K562 (cell line): Measurements from ENCODE around the gene PHPT1. TPM values are rescaled to one million over a fixed set of nuclear protein-coding genes. Genes with fewer than 3 reads are reported as not detected.

Experiments
- ATF1 ChIP-seq, 2 experiments: fragments of 450-650 bp in 1 of 2; IDR thresholded peaks; 2 replicates each; pipeline ENCODE4 v1.6.1; 2016; ENCODE audit warnings: missing compliant biosample characterization in 1 of 2, missing genetic modification characterization in 1 of 2
- BACH1 ChIP-seq: fragments of 200-800 bp; sonication (Bioruptor generic); IDR thresholded peaks from 2 replicates; pipeline ENCODE4 v1.6.1; 2016; ENCODE audit warnings: missing genetic modification characterization, missing compliant biosample characterization
- COPS2 ChIP-seq: fragments of 450-650 bp; conservative IDR thresholded peaks from 2 replicates; pipeline ENCODE4 v1.6.1; 2016; ENCODE audit warnings: mild to moderate bottlenecking, moderate library complexity
- ETV6 ChIP-seq, 3 experiments: fragments of 150-350 bp in 1 of 3; sonication (generic) in 1 of 3; formaldehyde crosslinking in 1 of 3; IDR thresholded peaks; 2 replicates each; pipeline versions ENCODE4 v1.6.1 to v1.8.0; 2014 to 2022; ENCODE audit warnings: borderline replicate concordance in 2 of 3, low read depth in 2 of 3, antibody characterized with exemption in 1 of 3, low read length in 1 of 3, mild to moderate bottlenecking in 1 of 3, missing genetic modification reagents in 1 of 3
- NFIC ChIP-seq: fragments of 450-650 bp; IDR thresholded peaks from 2 replicates; pipeline ENCODE4 v1.6.1; 2017; ENCODE audit warnings: mild to moderate bottlenecking, inconsistent platforms
- NR1H2 ChIP-seq: sonication (generic); formaldehyde crosslinking; IDR thresholded peaks from 2 replicates; pipeline ENCODE4 v1.4.0; 2020; ENCODE audit warnings: mild to moderate bottlenecking, missing genetic modification reagents
- SIX5 ChIP-seq, 2 experiments: IDR thresholded peaks; 2 replicates each; pipeline ENCODE4 v1.6.1; 2011; ENCODE audit warnings: low read length in 2 of 2, borderline replicate concordance in 1 of 2, low read depth in 1 of 2, mild to moderate bottlenecking in 1 of 2, moderate library complexity in 1 of 2; ENCODE audit not compliant: insufficient read depth in 1 of 2
- TFAM ChIP-seq: fragments of 250-450 bp; sonication (Bioruptor Pico); conservative IDR thresholded peaks from 2 replicates; pipeline ENCODE4 v1.5.0; 2021; ENCODE audit warnings: mild to moderate bottlenecking, moderate library complexity
- ZNF436 ChIP-seq: fragments of 250-450, 450-650 bp; sonication (Bioruptor Pico); formaldehyde crosslinking; IDR thresholded peaks from 2 replicates; pipeline ENCODE4 v1.7.0; 2020; ENCODE audit warnings: mild to moderate bottlenecking
- ZNF707 ChIP-seq: fragments of 250-450 bp; sonication (Bioruptor Pico); conservative IDR thresholded peaks from 2 replicates; pipeline ENCODE4 v1.8.0; 2022; ENCODE audit warnings: inconsistent platforms, mild to moderate bottlenecking, moderate library complexity
- ZNF79 ChIP-seq: fragments of 250-450 bp; sonication (Bioruptor Pico); IDR thresholded peaks from 2 replicates; pipeline ENCODE4 v1.4.0; 2020; ENCODE audit warnings: low read depth, mild to moderate bottlenecking, moderate library complexity
- polyA plus RNA-seq, 8 experiments: library from polyadenylated mRNA; depleted of rRNA in 4 of 8; stranded (reverse) in 5 of 8; unstranded in 3 of 8; fragments of >200 nt; fragmentation: Nextera tagmentation in 2 of 8; fragmentation: Illumina TruSeq in 1 of 8; extraction: Ambion mirVana in 2 of 8; extraction: Trizol in 1 of 8; gene quantifications; 2 replicates each; pipeline versions ENCODE4 v1.2.1 to v1.2.3, GENCODE V29; 2011 to 2014; ENCODE audit warnings: inconsistent platforms in 1 of 8, missing spikeins in 1 of 8
- total RNA-seq, 7 experiments: library from RNA; depleted of rRNA in 6 of 7; stranded (reverse); fragments of >200 nt in 6 of 7; fragmentation: Illumina TruSeq in 2 of 7; extraction: Trizol in 2 of 7; gene quantifications; 2 replicates each; pipeline versions ENCODE4 v1.2.1 to v1.2.3, GENCODE V29; 2011 to 2021; ENCODE audit warnings: low replicate concordance in 1 of 7
- TF ChIP-seq, protein P1 (sequence below): fragments of 200-400 bp; formaldehyde crosslinking; IDR thresholded peaks from 2 replicates; pipeline ENCODE4 v1.6.1; 2017; ENCODE audit warnings: mild to moderate bottlenecking, low read depth, low read length, moderate library complexity
- TF ChIP-seq, protein P2 (sequence below): fragments of 250-450 bp; sonication (Bioruptor Pico); IDR thresholded peaks from 2 replicates; pipeline ENCODE4 v1.4.0; 2020; ENCODE audit warnings: mild to moderate bottlenecking
- TF ChIP-seq, protein P3 (sequence below): sonication (generic); formaldehyde crosslinking; IDR thresholded peaks from 2 replicates; pipeline ENCODE4 v1.8.0; 2023; ENCODE audit warnings: missing genetic modification reagents, mild to moderate bottlenecking, borderline replicate concordance
- TF ChIP-seq, protein P4 (sequence below): IDR thresholded peaks from 2 replicates; pipeline ENCODE4 v1.6.1; 2014; ENCODE audit warnings: antibody characterized with exemption

PHPT1 gene
- total and polyA plus RNA-seq, 9 of the 15 experiments (the other 6 are each of a cell fraction or from before 2014, with no cell fraction given): 20.9 to 166 (median 129) TPM

DNA sequence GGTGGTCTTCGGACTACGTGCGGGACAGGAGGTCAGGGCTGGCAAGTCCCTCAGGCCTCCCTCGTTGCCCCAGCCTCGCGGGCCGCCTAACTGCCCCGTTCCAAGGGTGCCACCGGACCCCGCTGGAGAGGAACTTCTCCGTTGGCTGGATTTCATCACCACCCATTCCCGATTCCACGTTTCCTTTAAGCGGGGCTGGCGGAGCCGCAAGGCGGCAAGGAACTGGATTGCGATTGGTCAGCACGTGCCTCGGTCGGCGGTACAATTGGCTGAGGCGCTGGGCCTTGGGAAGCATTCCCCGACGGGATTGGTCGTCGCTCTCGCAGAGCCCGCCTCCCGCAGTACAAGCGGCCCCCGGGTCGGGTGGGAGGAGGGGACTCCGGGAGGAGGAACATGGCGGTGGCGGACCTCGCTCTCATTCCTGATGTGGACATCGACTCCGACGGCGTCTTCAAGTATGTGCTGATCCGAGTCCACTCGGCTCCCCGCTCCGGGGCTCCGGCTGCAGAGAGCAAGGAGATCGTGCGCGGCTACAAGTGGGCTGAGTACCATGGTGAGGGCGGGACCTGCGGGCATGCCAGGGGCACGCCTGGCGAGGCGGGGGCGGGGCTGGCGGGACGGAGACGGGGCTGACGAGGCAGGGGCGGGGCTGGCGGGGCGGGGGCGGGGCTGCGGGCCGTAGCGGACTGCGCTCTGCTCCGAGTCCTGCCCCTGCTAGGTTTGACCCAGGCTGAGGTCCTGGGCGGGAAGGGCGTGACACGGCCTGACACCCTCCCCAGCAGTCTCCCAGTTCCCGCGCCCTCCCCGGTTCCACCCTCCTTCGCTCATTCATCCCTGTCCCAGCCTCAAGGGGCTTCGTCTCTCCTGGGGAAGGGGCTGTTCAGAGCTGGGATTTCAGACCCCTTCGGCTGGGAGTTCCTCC lies at the start of gene PHPT1 (continued):
- TF ChIP-seq COPS2: no peak
- TF ChIP-seq ZNF79 (CRISPR knock-in tag): no peak
- TF ChIP-seq NFIC: peak; percentile 51
- no peak for TF ChIP-seq NR1H2 (CRISPR knock-in tag)
- TF ChIP-seq, protein P1, sequence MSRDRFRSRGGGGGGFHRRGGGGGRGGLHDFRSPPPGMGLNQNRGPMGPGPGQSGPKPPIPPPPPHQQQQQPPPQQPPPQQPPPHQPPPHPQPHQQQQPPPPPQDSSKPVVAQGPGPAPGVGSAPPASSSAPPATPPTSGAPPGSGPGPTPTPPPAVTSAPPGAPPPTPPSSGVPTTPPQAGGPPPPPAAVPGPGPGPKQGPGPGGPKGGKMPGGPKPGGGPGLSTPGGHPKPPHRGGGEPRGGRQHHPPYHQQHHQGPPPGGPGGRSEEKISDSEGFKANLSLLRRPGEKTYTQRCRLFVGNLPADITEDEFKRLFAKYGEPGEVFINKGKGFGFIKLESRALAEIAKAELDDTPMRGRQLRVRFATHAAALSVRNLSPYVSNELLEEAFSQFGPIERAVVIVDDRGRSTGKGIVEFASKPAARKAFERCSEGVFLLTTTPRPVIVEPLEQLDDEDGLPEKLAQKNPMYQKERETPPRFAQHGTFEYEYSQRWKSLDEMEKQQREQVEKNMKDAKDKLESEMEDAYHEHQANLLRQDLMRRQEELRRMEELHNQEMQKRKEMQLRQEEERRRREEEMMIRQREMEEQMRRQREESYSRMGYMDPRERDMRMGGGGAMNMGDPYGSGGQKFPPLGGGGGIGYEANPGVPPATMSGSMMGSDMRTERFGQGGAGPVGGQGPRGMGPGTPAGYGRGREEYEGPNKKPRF: no peak
- TF ChIP-seq, protein P2, sequence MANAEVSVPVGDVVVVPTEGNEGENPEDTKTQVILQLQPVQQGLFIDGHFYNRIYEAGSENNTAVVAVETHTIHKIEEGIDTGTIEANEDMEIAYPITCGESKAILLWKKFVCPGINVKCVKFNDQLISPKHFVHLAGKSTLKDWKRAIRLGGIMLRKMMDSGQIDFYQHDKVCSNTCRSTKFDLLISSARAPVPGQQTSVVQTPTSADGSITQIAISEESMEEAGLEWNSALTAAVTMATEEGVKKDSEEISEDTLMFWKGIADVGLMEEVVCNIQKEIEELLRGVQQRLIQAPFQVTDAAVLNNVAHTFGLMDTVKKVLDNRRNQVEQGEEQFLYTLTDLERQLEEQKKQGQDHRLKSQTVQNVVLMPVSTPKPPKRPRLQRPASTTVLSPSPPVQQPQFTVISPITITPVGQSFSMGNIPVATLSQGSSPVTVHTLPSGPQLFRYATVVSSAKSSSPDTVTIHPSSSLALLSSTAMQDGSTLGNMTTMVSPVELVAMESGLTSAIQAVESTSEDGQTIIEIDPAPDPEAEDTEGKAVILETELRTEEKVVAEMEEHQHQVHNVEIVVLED (CRISPR knock-in tag): peak; percentile 47; the same call in 1 of the 2 replicates
- TF ChIP-seq, protein P3, sequence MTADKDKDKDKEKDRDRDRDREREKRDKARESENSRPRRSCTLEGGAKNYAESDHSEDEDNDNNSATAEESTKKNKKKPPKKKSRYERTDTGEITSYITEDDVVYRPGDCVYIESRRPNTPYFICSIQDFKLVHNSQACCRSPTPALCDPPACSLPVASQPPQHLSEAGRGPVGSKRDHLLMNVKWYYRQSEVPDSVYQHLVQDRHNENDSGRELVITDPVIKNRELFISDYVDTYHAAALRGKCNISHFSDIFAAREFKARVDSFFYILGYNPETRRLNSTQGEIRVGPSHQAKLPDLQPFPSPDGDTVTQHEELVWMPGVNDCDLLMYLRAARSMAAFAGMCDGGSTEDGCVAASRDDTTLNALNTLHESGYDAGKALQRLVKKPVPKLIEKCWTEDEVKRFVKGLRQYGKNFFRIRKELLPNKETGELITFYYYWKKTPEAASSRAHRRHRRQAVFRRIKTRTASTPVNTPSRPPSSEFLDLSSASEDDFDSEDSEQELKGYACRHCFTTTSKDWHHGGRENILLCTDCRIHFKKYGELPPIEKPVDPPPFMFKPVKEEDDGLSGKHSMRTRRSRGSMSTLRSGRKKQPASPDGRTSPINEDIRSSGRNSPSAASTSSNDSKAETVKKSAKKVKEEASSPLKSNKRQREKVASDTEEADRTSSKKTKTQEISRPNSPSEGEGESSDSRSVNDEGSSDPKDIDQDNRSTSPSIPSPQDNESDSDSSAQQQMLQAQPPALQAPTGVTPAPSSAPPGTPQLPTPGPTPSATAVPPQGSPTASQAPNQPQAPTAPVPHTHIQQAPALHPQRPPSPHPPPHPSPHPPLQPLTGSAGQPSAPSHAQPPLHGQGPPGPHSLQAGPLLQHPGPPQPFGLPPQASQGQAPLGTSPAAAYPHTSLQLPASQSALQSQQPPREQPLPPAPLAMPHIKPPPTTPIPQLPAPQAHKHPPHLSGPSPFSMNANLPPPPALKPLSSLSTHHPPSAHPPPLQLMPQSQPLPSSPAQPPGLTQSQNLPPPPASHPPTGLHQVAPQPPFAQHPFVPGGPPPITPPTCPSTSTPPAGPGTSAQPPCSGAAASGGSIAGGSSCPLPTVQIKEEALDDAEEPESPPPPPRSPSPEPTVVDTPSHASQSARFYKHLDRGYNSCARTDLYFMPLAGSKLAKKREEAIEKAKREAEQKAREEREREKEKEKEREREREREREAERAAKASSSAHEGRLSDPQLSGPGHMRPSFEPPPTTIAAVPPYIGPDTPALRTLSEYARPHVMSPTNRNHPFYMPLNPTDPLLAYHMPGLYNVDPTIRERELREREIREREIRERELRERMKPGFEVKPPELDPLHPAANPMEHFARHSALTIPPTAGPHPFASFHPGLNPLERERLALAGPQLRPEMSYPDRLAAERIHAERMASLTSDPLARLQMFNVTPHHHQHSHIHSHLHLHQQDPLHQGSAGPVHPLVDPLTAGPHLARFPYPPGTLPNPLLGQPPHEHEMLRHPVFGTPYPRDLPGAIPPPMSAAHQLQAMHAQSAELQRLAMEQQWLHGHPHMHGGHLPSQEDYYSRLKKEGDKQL: no peak
- no peak for TF ChIP-seq SIX5 (IDR thresholded peaks at IDR 0.05; ENCODE audit: borderline replicate concordance in 1 of 2, insufficient read depth in 1 of 2, low read depth in 1 of 2, low read length in 2 of 2)
- no peak for TF ChIP-seq BACH1
- TF ChIP-seq TFAM (CRISPR knock-in tag): no peak
- no peak for TF ChIP-seq ZNF436 (CRISPR knock-in tag)
- no peak for TF ChIP-seq ZNF707 (CRISPR knock-in tag)
- no peak for TF ChIP-seq ATF1 (CRISPR knock-in tag; IDR thresholded peaks at IDR 0.05)
- TF ChIP-seq ATF1 (tag; IDR thresholded peaks at IDR 0.05): peak; percentile 79
- no peak for TF ChIP-seq ETV6 (IDR thresholded peaks at IDR 0.05; ENCODE audit: borderline replicate concordance in 1 of 2, low read depth in 2 of 2, low read length in 1 of 2)
- no peak for TF ChIP-seq ETV6 (CRISPR knock-in tag; IDR thresholded peaks at IDR 0.05; ENCODE audit: borderline replicate concordance)
- TF ChIP-seq, protein P4, sequence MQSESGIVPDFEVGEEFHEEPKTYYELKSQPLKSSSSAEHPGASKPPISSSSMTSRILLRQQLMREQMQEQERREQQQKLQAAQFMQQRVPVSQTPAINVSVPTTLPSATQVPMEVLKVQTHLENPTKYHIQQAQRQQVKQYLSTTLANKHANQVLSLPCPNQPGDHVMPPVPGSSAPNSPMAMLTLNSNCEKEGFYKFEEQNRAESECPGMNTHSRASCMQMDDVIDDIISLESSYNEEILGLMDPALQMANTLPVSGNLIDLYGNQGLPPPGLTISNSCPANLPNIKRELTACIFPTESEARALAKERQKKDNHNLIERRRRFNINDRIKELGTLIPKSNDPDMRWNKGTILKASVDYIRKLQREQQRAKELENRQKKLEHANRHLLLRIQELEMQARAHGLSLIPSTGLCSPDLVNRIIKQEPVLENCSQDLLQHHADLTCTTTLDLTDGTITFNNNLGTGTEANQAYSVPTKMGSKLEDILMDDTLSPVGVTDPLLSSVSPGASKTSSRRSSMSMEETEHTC: no peak
